AG04449 (cell line): ENCODE data around the gene CAPZB.

Experiments
- CTCF ChIA-PET: fragments of 350-600 bp; formaldehyde crosslinking; extraction: SDS; loops from one replicate; lab custom pipeline; 2021; ENCODE audit warnings: antibody characterized with exemption; lab: Yijun Ruan, JAX
- POLR2A ChIA-PET: fragments of 400-600, 350-600 bp; formaldehyde crosslinking; extraction: SDS; loops from one replicate; lab custom pipeline; 2020; ENCODE audit warnings: antibody characterized with exemption, inconsistent platforms; lab: Yijun Ruan, JAX
- DNase-seq: peaks from one replicate; pipeline ENCODE4 v3.0.0-alpha.2; 2010; ENCODE audit warnings: low read depth, low spot score
- H3K4me3 ChIP-seq: 2 replicates; pipeline ENCODE4 v1.5.1; 2011; ENCODE audit warnings: low read depth, mild to moderate bottlenecking, control low read depth, low read length
- TF ChIP-seq, protein P1 (sequence below): IDR thresholded peaks from one replicate; pipeline ENCODE4 v1.5.1; 2011; ENCODE audit warnings: mild to moderate bottlenecking, moderate library complexity, low read length, control low read depth, inconsistent platforms; ENCODE audit not compliant: insufficient read depth; ENCODE audit errors: missing control alignments

Gene CAPZB

DNA sequence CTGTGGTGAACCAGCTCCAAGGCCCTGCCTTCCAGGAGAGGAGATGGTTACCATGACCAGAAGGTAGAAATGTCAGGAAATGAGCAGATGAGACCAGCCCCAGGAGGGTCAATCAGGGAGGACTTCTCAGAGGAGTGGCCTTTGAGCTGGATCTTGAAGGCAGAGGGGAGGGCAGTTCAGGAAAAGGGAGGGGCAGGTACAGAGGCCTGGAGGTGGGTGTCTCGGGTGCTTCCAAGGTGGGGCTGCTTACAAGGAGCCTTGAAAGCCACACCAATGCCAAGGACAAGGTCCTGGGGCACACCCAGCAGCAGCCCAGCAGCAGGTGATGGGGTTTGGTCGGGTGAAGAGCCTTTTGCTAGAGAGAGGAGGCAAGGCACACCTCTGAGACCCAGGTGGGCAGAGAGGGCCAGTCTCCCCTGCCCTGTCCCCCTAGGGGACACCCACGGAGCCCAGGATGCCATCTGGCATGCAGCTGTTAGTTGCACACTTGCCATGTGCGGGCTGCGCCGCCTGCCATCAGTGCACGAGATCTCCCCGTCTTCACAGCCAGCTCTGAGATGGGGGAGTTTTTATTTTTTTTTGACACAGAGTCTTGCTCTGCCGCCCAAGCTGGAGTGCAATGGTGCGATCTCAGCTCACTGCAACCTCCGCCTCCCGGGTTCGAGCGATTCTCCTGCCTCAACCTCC is 154.7 kb downstream of the CAPZB start:
- H3K4me3 ChIP-seq: no peak overlapping the region
- no peak for DNase-seq
- POLR2A ChIA-PET: interaction anchor here (0.9 kb wide), 1 partner anchor 17 kb away, joined by 3 read pairs; no protein-coding TSS in a partner anchor
- TF ChIP-seq, protein P1, sequence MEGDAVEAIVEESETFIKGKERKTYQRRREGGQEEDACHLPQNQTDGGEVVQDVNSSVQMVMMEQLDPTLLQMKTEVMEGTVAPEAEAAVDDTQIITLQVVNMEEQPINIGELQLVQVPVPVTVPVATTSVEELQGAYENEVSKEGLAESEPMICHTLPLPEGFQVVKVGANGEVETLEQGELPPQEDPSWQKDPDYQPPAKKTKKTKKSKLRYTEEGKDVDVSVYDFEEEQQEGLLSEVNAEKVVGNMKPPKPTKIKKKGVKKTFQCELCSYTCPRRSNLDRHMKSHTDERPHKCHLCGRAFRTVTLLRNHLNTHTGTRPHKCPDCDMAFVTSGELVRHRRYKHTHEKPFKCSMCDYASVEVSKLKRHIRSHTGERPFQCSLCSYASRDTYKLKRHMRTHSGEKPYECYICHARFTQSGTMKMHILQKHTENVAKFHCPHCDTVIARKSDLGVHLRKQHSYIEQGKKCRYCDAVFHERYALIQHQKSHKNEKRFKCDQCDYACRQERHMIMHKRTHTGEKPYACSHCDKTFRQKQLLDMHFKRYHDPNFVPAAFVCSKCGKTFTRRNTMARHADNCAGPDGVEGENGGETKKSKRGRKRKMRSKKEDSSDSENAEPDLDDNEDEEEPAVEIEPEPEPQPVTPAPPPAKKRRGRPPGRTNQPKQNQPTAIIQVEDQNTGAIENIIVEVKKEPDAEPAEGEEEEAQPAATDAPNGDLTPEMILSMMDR: no peak
- CTCF ChIA-PET: interaction anchor here (1.4 to 5.2 kb wide), 4 partner anchors 12 to 332 kb away, joined by 3 to 37 read pairs (median 4); no protein-coding TSS in a partner anchor

DNA sequence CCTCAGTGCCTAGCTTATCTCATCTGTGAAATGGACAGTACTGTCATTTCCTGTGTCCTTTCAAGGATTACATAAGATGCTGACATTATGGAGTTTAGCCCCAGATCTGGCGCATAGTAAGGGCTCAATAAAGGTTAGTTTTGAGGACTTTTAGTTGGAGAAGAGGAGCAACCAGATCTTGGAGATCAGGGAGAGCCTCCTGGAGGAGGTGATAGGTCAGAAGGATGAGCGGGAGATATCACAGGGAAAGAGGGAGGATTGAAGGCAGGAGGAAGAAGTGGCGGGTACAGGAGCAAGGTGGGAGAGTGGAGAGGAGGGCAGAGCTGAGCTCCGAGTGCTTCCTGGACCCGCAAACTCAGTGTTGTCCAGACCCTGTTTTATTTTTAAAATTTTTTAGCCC is 155.7 kb downstream of the CAPZB start:
- TF ChIP-seq, protein P1: no peak
- ChIA-PET POLR2A (no interaction called here), CTCF (interaction anchor here (1.0 to 5.2 kb wide), 3 partner anchors 13 to 333 kb away, joined by 3 to 37 read pairs (median 3); no protein-coding TSS in a partner anchor)
- no peak for DNase-seq
- H3K4me3 ChIP-seq: no peak overlapping the region

DNA sequence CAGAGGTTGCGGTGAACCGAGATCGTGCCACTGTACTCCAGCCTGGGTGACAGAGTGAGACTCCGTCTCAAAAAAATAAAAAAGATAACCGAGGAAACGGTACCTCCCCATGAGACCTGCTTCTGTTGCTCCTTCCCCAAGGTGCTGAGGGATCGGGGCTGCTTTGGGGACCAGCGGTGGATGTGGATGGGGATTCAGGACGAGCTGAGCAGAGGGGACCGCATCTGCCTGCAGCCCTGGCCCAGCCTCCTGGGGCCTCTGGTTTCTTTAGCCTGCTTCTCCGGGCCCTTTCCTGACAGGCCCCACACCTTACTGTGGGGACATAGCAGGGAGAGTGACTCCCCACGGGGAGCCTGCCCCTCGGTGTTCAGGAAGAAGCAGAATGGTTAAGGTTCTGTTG is 156.2 kb downstream of the CAPZB start:
- DNase-seq: no peak
- CTCF ChIA-PET: interaction anchor here (1.0 to 5.2 kb wide), 4 partner anchors 13 to 333 kb away, joined by 3 to 37 read pairs (median 4); no protein-coding TSS in a partner anchor
- TF ChIP-seq, protein P1: no peak
- POLR2A ChIA-PET: no interaction called here
- H3K4me3 ChIP-seq: no peak overlapping the region

DNA sequence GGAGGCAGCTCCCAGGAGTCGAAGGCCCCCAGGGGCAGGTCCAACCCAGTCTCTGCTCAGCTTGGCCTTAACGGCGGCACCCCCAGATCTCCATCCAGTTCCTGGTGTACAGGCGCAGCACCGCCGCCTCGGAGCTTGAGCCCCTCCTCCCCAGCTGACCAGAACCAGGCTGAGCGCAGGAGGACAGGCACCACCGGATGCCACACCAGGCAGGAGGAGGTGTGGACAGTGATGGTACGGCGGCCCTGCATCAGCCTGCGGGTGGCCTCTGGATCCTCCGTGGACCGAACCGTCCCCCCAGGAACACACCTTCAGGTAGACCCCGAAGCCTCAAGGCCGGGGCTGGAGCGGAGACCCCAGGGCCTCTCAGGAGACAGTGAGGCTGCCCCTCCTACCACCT is 156.9 kb downstream of the CAPZB start:
- TF ChIP-seq, protein P1: no peak
- DNase-seq: no peak
- no peak overlapping the region for H3K4me3 ChIP-seq
- ChIA-PET CTCF (interaction anchor here (1.4 to 2.1 kb wide), 2 partner anchors 13 to 332 kb away, joined by 5 to 7 read pairs; no protein-coding TSS in a partner anchor), POLR2A (no interaction called here)

DNA sequence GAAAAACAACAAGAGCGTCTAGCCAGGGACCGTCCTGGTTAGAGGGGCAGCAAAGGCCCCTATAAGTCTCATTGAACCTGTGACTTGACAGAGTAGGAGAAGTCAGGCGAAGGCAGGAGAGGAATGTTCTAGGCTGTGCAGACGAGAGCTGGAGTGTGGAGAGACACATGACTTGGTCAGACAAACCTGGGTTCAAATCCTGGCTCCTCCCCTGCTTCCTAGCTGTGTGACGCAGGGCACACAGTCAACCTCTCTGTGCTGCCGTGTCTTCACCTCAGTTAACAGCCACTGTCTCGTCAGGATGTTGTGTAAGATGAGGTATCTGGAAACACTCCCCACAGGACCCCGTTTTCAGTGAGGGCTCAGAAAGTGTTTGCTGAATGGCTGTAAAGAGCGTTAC is 157.6 kb downstream of the CAPZB start:
- ChIA-PET CTCF (interaction anchor here (1.4 to 2.1 kb wide), 2 partner anchors 14 to 333 kb away, joined by 5 to 7 read pairs; no protein-coding TSS in a partner anchor), POLR2A (no interaction called here)
- TF ChIP-seq, protein P1: no peak
- DNase-seq: no peak
- no peak overlapping the region for H3K4me3 ChIP-seq

DNA sequence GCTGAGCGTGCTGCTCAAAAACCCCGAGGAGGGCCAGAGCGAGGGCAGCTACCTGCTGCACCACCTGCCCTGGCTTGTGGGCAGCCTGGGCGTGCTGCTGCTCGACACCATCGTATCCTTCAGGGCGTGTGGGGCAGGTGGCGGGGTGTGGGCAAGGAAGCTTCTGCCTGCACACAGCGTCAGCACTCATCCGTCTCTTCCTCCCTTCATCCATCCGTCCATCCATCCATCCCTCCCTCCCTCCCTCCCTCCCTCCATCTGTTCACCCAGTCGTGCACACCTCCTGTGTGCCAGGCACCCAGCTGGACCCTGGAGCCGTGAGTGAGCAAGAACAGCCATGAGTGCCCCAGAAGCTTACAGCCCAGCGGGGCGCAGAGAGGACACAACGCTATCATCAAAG is 158.0 kb downstream of the CAPZB start:
- CTCF ChIA-PET: interaction anchor here (2.1 kb wide), 1 partner anchor 14 kb away, joined by 7 read pairs; no protein-coding TSS in a partner anchor
- no peak overlapping the region for H3K4me3 ChIP-seq
- POLR2A ChIA-PET: no interaction called here
- TF ChIP-seq, protein P1: no peak
- no peak for DNase-seq
